ENCODE results near the gene CROT. TPM values are rescaled to one million over a fixed set of nuclear protein-coding genes. Genes with fewer than 3 reads are reported as not detected.

The CROT gene
- total RNA-seq, 1 donor from 2014 or later = 3.5 TPM

DNA sequence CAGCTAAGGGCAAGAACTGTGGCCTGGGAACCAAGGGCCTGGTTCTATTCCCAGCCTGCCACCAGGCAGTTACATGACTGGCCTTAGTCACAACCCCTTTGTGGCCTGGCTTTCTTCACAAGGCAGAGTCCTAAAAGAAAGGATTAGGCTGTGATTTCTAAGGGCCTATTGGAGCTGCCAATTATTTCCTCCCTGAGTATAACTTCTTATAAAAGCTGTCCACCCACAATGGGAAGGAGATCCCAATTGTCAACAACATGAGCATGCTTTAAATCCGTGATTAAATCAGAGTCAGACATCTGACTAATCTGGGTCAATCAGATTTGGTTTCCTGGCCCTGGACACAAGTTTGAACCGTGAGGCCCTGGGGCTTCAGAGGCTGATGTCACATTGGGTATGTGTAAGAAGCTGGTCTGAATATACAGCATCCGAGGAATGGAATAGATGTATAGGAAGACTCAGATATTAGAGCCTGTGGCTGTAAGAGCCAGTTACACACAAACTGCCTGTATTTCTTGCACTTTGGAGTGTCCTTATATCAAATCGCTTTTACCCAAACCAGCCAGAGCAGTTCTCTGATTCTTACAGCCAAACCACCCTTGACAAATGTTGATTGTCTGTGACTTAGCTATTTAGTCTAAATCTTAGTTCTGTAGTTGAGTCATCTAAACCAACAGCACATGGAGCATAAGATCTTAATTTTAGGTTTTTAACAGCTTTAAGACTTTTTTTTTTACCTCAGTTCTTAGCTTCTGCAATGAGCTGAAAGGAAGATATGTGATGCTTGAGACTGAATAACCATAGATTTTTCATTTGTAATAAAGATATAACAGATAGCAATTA, 68.7 kb downstream of the CROT start:
- DNase-seq (ENCODE audit: low read depth in 2 of 2) = no peak

DNA sequence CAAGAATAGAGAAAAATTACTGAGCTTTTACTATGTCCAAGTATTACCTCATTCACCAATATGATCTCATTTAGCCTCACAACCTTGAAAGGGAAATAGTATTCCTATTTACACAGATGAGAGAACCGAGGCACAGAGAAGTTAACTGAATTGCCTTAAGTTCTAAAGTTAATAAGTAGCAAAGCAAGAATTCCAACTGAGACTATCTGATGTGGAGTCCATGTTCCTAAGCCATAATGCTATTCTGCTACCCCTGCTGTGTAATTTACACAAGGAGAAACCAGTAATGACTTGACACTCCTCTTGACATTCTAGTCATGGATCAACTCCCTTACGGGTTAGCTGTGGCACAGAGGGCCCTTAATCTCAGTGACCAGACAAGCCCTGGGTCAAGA, 69.3 kb downstream of the CROT start:
- no peak for DNase-seq (ENCODE audit: low read depth in 2 of 2)

DNA sequence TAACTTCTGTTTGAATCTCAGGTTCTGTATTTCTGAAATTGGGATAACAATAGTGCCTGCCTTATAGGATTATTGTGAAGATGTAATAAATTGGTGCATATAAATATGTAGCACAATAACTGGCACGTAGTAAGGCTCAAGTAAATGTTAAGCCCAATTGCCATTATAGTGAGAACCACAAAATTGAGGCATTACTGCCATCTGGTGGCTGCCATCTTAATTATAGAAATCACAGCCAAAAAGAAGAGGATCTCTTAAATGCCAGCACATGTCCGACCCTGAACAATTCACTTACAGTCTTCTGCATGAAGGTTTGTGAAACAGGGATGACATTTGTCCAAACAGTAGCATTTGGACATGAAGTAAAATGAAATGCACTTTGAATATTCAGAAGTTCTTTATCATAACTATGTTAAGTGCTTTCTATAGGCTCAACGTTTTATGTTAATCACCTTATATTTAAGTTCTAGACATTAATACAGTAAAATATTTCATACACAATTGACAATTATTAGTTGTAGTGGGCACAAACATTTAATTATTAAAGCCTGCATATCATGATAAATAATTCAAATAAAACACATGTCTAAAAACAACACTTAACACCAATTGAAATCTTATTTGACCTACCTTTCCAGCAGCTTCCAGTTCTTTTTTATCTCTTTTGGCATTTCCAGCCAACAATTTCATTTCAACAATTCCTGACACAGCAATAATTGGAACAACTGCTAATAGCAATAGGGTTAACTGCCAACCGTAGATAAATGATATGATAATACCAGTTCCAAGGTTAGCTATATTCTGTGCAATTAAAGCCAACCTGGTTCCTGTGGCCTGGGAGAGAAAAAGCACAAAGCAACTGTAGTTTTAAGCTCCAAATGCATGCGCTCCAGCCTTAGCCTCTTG, 71.5 kb downstream of the CROT start:
- peak; percentile 55 to 69 for DNase-seq (ENCODE audit: low read depth in 2 of 2)

DNA sequence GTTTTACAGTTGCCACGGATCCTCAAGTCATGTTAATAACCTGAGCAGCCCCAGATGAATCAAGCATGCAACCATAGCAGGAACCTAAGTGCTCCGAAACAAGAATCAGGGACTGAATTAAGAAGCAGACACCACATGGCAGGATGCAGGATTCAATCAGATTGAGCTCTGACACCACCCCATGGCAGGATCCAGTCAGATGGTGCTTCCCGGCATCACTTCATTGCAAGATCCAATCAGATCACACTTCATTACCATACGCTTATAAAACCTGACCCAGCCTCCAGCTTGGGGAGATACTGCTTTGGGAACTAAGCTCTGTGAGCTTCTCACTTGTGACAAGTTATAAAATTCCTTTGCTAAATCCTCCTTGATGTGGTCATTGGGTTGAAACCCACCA, 74.7 kb downstream of the CROT start:
- DNase-seq (ENCODE audit: low read depth in 2 of 2) = no peak

DNA sequence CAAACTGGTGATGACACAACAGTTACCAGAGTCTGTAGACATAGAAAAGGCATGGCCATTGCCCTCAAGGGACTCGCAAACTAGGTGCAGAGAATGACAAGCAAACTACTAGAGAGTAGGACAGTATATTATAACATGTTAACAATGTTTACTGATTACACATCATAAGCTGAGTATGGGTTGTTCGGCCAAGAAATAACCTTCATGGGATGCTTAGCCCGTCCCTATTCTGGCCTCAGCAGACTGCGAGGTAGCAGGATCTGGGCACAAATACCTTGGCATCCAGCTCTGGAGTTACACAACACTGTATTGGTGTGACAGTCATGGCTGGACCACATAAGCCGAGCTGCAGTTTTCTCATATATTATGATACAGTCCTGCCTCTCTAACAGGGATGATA, 78.6 kb downstream of the CROT start:
- DNase-seq (ENCODE audit: low read depth in 2 of 2) = no peak

DNA sequence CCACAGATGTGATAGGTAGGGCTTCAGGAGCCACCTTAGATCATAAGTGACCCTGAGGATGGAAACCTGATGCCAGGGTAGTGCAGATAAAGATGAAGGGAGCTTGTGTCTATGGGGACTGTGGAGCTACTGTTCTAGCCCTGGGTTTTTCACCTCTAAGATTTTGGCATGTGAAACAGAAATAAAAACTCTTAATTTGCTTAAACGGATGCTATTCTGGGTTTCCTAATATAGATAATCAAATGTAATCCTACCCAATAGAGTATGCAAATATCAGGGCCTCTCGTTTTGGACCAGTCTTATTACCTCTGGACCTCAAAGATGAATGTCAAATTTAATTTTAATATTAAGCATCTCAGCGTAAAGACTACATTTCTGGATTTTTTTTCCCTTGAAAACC, 80.7 kb downstream of the CROT start:
- no peak for DNase-seq (ENCODE audit: low read depth in 2 of 2)

DNA sequence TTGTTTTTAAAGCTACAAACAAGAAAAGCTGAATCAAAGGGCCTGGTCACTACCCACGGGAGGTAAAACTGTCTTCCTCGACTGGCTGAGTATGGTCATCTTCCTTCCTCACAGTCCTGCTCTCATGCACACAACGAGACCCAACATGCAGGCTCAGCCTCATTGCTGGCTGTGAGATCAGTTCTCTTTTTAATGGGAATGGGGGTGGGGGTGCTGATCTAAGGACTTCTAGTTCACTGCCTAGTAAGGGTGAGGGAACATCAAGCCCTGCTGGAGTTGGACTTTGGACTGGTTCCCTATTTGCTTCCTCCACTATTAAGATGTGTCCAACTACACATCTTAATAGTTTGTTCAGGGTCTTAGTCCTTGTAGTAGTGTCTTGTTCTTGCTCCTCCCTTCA, 81.8 kb downstream of the CROT start:
- DNase-seq (ENCODE audit: low read depth in 2 of 2) = no peak

DNA sequence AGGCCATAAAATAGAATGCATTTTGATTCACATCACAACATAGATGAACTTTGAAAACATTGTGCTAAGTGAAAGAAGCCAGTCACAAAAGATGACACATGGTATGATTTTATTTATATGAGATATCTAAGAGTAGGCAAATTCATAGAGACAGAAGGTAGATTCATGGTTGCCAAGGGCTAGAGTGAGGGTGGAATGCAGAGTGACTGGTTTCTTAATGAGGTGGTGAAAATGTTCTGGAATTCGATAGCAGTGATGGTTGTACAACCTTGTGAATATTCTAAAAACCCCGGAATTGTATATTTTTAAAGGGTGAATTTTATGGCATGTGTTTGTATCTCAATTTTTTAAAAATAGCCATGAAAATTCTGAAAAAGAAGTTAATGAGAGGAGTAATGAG, 87.1 kb downstream of the CROT start:
- no peak for DNase-seq (ENCODE audit: low read depth in 2 of 2)

DNA sequence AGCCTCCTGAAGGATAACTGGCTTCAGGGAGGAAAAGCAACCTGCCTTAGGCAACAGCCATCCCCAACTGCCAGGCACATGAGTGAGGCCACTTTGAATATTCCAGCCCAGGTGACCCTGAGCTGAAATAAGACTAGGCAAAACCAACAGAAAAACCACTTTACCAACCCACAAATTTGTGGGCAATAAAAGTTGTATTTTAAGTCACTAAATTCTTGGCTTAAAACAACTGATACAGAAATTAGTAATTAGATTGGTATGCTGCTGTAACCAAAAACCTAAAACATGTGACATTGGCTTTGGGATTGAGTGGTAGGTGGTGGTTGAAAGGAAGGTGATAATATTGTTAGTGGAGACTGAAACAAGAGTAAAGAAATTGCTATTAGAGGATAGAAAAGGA, 90.1 kb downstream of the CROT start:
- no peak for DNase-seq (ENCODE audit: low read depth in 2 of 2)

DNA sequence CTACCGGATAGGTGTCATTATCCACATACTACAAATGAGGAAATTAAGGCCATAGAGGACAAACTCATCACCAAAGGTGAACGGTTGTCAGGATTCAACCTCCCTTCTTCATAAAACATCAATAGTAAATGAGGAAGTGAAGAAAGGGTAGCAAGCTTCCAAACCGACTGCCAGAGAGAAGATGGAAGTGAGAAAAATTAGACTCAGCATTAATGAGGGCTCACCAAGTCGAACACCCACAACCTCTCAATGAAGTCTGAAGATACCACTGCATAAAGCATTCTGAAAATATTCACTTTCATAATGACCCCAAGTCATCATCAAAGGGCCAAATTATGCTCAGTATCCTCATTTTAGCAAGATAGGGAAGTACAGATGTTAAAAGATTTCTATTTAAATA, 100.4 kb downstream of the CROT start:
- DNase-seq (ENCODE audit: low read depth in 2 of 2) = no peak

DNA sequence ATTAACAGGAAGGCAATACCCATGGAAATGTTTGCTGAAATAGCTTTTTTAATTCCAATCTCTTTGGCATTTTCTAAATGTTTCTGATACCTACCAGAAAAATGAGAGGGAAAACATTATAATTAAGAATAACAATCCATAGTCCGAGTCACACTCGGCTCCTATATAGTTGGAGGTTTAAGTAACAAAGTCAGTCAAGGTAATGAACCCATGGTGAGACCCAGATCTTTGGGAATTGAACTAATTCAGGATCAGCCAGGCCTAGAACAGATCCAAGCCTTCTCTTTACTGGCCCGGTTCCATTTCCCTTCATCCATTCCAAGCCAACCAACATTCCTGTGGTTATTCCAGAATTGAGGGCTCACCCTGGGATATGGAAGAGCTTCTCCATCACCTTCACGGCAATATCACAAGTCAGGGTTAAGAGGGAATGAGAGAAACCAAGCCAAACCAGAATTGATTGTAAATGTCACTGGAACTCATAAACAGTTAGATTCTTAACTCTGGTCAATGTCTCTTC, 101.7 kb downstream of the CROT start:
- DNase-seq (ENCODE audit: low read depth in 2 of 2) = no peak

DNA sequence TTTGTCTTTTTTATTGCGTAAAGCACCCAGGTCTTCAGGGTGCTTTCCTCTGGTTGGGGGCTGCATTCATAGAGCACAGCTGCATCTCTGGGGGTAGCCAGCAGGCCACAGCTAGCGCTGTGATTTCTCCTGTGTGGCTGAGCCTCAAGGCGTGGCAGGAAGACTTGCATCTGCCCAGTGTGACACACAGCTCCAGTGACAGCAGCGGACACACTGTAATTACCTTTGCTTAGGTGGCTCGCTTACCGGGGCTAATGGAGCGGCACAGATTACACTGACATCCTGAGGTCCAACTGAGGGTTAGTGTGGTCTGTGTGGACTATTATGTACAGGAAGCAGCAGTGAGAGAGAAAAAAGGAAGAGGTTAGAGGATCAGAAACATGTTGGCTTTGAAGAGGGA, 102.9 kb downstream of the CROT start:
- DNase-seq (ENCODE audit: low read depth in 2 of 2) = no peak

Other genes with a start within 250 kb of the CROT start
- gene DMTF1, start 193.2 kb upstream of the CROT start, total RNA-seq = 27.6 and 38.9 TPM in 2 replicates
- 8.7 and 11.2 TPM in 2 replicates for gene TMEM243, start 125.9 kb upstream of the CROT start, total RNA-seq
- gene ABCB4, start 130.0 kb downstream of the CROT start, total RNA-seq = under 0.01 and 0.13 TPM in 2 replicates

Data from dermis microvascular lymphatic vessel endothelial cell (primary cell).